Kasumi-1 (cell line): ENCODE data around the gene PYGM.
A peak's percentile ranks its signal among the peaks of the same experiment; 100 is the strongest.
"Not testable (repeated sequence)": the region's sequence is repeated elsewhere in the genome, so short reads cannot be mapped to it uniquely, and the experiment has no call there.

ENCODE experiments used
- DNase-seq, 2 experiments: peaks; one replicate each; lab custom pipeline; 2025; lab: John Stamatoyannopoulos, UW

The PYGM gene

GRCh38 chr11:64716473-64717267, 43.1 kb downstream of the PYGM start:
- DNase-seq: peak in 1 of 2 experiments; percentile 13

GRCh38 chr11:64715756-64716472, 43.9 kb downstream of the PYGM start:
- no peak for DNase-seq

- DNase-seq: no peak
These were observed 44.7 kb downstream of the PYGM start for GRCh38 chr11:64715110-64715509.

GRCh38 chr11:64714666-64715065, 45.1 kb downstream of the PYGM start:
- no peak for DNase-seq

- no peak for DNase-seq
These were observed 45.9 kb downstream of the PYGM start for GRCh38 chr11:64713781-64714363.

GRCh38 chr11:64713016-64713707, 46.6 kb downstream of the PYGM start:
- DNase-seq: no peak

GRCh38 chr11:64712430-64713015, 47.3 kb downstream of the PYGM start:
- no peak for DNase-seq

GRCh38 chr11:64711956-64712362, 47.8 kb downstream of the PYGM start:
- no peak for DNase-seq

GRCh38 chr11:64711138-64711955, 48.4 kb downstream of the PYGM start:
- DNase-seq: no peak

- no peak for DNase-seq
These were observed 49.2 kb downstream of the PYGM start for GRCh38 chr11:64710418-64711137.

- DNase-seq: no peak
These were observed 54.3 kb downstream of the PYGM start for GRCh38 chr11:64705501-64705900.

- DNase-seq: no peak
These were observed 56.7 kb downstream of the PYGM start for GRCh38 chr11:64703048-64703447.

- DNase-seq: not testable (repeated sequence)
These were observed 57.8 kb downstream of the PYGM start for GRCh38 chr11:64701956-64702355.

- no peak for DNase-seq
These were observed 61.3 kb downstream of the PYGM start for GRCh38 chr11:64698427-64698826.

- no peak for DNase-seq
These were observed 62.0 kb downstream of the PYGM start for GRCh38 chr11:64697663-64698375.
